DOHH2 (cell line): Measurements from ENCODE around the gene VPS37B.

Experiments
- CTCF ChIP-seq: fragments of 200-600 bp; sonication (generic); IDR thresholded peaks from one replicate; pipeline ENCODE4 v1.5.1; 2014; ENCODE audit warnings: antibody characterized with exemption, mild to moderate bottlenecking, low read depth, low read length; ENCODE audit not compliant: poor library complexity, severe bottlenecking
- EZH2phosphoT487 ChIP-seq: fragments of 200-600 bp; sonication (generic); IDR thresholded peaks from 2 replicates; pipeline ENCODE4 v1.6.1; 2017; ENCODE audit warnings: borderline replicate concordance, mild to moderate bottlenecking, antibody characterized with exemption, low read length, moderate library complexity, mixed read lengths

DNA sequence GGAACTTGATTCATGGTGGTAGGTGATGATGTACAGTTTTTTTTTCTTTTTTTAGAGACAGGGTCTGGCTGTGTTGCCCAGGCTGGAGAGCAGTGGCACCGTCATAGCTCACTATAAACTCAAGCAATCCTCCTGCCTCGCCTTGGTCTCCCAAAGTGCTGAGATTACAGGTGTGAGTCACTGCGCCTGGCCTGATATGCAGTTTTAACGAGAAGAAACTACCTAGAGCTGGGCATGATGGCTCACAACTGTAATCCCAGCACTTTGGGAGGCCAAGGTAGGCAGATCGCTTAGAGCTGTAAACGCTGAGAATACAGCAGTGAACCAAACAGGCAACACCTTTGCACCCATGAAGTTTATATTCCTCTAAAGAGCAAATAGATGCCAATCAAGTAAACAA, 13.0 kb upstream of the VPS37B start:
- no peak for TF ChIP-seq CTCF
- no peak for TF ChIP-seq EZH2phosphoT487
